Hepatocyte (in vitro differentiated cells): ENCODE data around the gene SMIM41. TPM values are rescaled to one million over a fixed set of nuclear protein-coding genes. Genes with fewer than 3 reads are reported as not detected.

Experiments used
- DNase-seq: peaks from one replicate; pipeline ENCODE4 v3.0.0-alpha.2; 2016; ENCODE audit warnings: low spot score
- H2AFZ ChIP-seq: fragments of 200-600 bp; sonication (generic); 2 replicates; pipeline ENCODE4 v1.6.0; 2016; ENCODE audit warnings: antibody characterized with exemption, mild to moderate bottlenecking
- H3K27ac ChIP-seq: fragments of 200-600 bp; sonication (generic); 2 replicates; pipeline ENCODE4 v1.5.1; 2016; ENCODE audit warnings: mild to moderate bottlenecking
- H3K27me3 ChIP-seq: fragments of 200-600 bp; sonication (generic); 2 replicates; pipeline ENCODE4 v1.6.1; 2016
- H3K36me3 ChIP-seq: fragments of 200-600 bp; sonication (generic); replicated peaks from 2 replicates; pipeline ENCODE4 v1.5.1; 2016; ENCODE audit warnings: low read depth; ENCODE audit not compliant: insufficient read depth
- H3K4me1 ChIP-seq: fragments of 200-600 bp; sonication (generic); 2 replicates; pipeline ENCODE4 v1.5.1; 2016; ENCODE audit warnings: mild to moderate bottlenecking, moderate library complexity; ENCODE audit not compliant: insufficient read depth
- H3K4me2 ChIP-seq: fragments of 200-600 bp; sonication (generic); 2 replicates; pipeline ENCODE4 v1.6.0; 2016
- H3K4me3 ChIP-seq: fragments of 200-600 bp; sonication (generic); 2 replicates; pipeline ENCODE4 v1.5.1; 2016; ENCODE audit warnings: mild to moderate bottlenecking
- H3K79me2 ChIP-seq: fragments of 200-600 bp; sonication (generic); 2 replicates; pipeline ENCODE4 v1.6.0; 2017; ENCODE audit warnings: mild to moderate bottlenecking
- H3K9me2 ChIP-seq: fragments of 200-600 bp; sonication (generic); replicated peaks from 2 replicates; pipeline ENCODE4 v1.6.0; 2017; ENCODE audit warnings: mild to moderate bottlenecking; ENCODE audit not compliant: insufficient read depth
- H3K9me3 ChIP-seq: fragments of 200-600 bp; sonication (generic); 2 replicates; pipeline ENCODE4 v1.5.1; 2016; ENCODE audit warnings: low read depth, mild to moderate bottlenecking
- H4K20me1 ChIP-seq: fragments of 200-600 bp; sonication (generic); 2 replicates; pipeline ENCODE4 v1.6.0; 2016; ENCODE audit warnings: mild to moderate bottlenecking; ENCODE audit not compliant: insufficient read depth, poor library complexity, severe bottlenecking
- CTCF ChIP-seq: fragments of 200-600 bp; sonication (generic); IDR thresholded peaks from 2 replicates; pipeline ENCODE4 v1.5.1; 2016; ENCODE audit warnings: antibody characterized with exemption, mild to moderate bottlenecking; ENCODE audit not compliant: poor library complexity
- EZH2 ChIP-seq: fragments of 200-600 bp; sonication (generic); IDR thresholded peaks from 2 replicates; pipeline ENCODE4 v1.6.1; 2016; ENCODE audit warnings: antibody characterized with exemption, mild to moderate bottlenecking, borderline replicate concordance
- EZH2phosphoT487 ChIP-seq: fragments of 200-600 bp; sonication (generic); IDR thresholded peaks from one replicate; pipeline ENCODE4 v1.6.1; 2018; ENCODE audit warnings: antibody characterized with exemption, mild to moderate bottlenecking, low read depth, moderate library complexity; ENCODE audit not compliant: unreplicated experiment, severe bottlenecking
- WGBS: methylation state at CpG from one replicate; pipeline ENCODE4 v1.1.6; 2016; ENCODE audit warnings: low lambda C conversion rate; ENCODE audit errors: missing lambda C conversion rate; 5-methylcytosine and 5-hydroxymethylcytosine counted together
- polyA plus RNA-seq: library from polyadenylated mRNA; unstranded; fragments of >200 nt; fragmentation: Nextera tagmentation; extraction: Ambion mirVana; gene quantifications from 2 replicates; pipeline ENCODE4 v1.2.1, GENCODE V29; 2016
- total RNA-seq: library from RNA; depleted of rRNA; stranded (reverse); fragments of >200 nt; gene quantifications from 2 replicates; pipeline ENCODE4 v1.2.3, GENCODE V29; 2014

SMIM41 gene
- total and polyA plus RNA-seq, 2 experiments from 2014 or later = not detected

GRCh38 chr12:52061470-52062166 is 17.9 kb upstream of the SMIM41 start:
- no peak for TF ChIP-seq EZH2
- no peaks in the 10 kb centered on the region for H4K20me1 ChIP-seq
- no peak overlapping the region for H2AFZ ChIP-seq
- H3K9me3 ChIP-seq = no peaks in the 10 kb centered on the region
- H3K27me3 ChIP-seq = peaks cover 6% of the 10 kb centered on the region
- no peaks in the 10 kb centered on the region for H3K79me2 ChIP-seq
- no peaks in the 10 kb centered on the region for H3K36me3 ChIP-seq
- H3K4me1 ChIP-seq = no peaks in the 10 kb centered on the region
- no peaks in the 10 kb centered on the region for H3K9me2 ChIP-seq
- no peak overlapping the region for H3K4me3 ChIP-seq
- DNase-seq = no peak
- WGBS = 69% methylated on average over 11 of the region's 12 CpGs
- no peak overlapping the region for H3K27ac ChIP-seq
- H3K4me2 ChIP-seq = no peak overlapping the region

GRCh38 chr12:52062167-52063081 is 17.1 kb upstream of the SMIM41 start:
- no peaks in the 10 kb centered on the region for H3K9me2 ChIP-seq
- no peak overlapping the region for H2AFZ ChIP-seq
- H3K27me3 ChIP-seq = peaks cover 12% of the 10 kb centered on the region
- no peak overlapping the region for H3K4me2 ChIP-seq
- 89% methylated on average over 6 of the region's 6 CpGs for WGBS
- H3K36me3 ChIP-seq = no peaks in the 10 kb centered on the region
- DNase-seq = no peak
- H3K79me2 ChIP-seq = no peaks in the 10 kb centered on the region
- H3K27ac ChIP-seq = no peak overlapping the region
- no peak overlapping the region for H3K4me3 ChIP-seq
- H3K9me3 ChIP-seq = no peaks in the 10 kb centered on the region
- no peak for TF ChIP-seq CTCF
- no peak for TF ChIP-seq EZH2phosphoT487
- TF ChIP-seq EZH2 = no peak
- H3K4me1 ChIP-seq = no peaks in the 10 kb centered on the region
- H4K20me1 ChIP-seq = no peaks in the 10 kb centered on the region

- H3K9me2 ChIP-seq = no peaks in the 10 kb centered on the region
- H3K27ac ChIP-seq = no peak overlapping the region
- H3K27me3 ChIP-seq = peaks cover 12% of the 10 kb centered on the region
- WGBS = 80% methylated on average over 20 of the region's 20 CpGs
- no peaks in the 10 kb centered on the region for H3K36me3 ChIP-seq
- H3K79me2 ChIP-seq = no peaks in the 10 kb centered on the region
- no peaks in the 10 kb centered on the region for H3K9me3 ChIP-seq
- H2AFZ ChIP-seq = no peak overlapping the region
- H4K20me1 ChIP-seq = no peaks in the 10 kb centered on the region
- no peaks in the 10 kb centered on the region for H3K4me1 ChIP-seq
- H3K4me2 ChIP-seq = no peak overlapping the region
- TF ChIP-seq CTCF (no peak), EZH2phosphoT487 (no peak), EZH2 (no peak)
- H3K4me3 ChIP-seq = no peak overlapping the region
- DNase-seq = no peak
Measured at GRCh38 chr12:52063082-52063924, 16.2 kb upstream of the SMIM41 start.
